ENCODE results near the gene PTPN2. TPM values are rescaled to one million over a fixed set of nuclear protein-coding genes. Genes with fewer than 3 reads are reported as not detected.

PTPN2 gene
- total RNA-seq, 1 experiment from 2014 or later: 44.7 TPM

DNA sequence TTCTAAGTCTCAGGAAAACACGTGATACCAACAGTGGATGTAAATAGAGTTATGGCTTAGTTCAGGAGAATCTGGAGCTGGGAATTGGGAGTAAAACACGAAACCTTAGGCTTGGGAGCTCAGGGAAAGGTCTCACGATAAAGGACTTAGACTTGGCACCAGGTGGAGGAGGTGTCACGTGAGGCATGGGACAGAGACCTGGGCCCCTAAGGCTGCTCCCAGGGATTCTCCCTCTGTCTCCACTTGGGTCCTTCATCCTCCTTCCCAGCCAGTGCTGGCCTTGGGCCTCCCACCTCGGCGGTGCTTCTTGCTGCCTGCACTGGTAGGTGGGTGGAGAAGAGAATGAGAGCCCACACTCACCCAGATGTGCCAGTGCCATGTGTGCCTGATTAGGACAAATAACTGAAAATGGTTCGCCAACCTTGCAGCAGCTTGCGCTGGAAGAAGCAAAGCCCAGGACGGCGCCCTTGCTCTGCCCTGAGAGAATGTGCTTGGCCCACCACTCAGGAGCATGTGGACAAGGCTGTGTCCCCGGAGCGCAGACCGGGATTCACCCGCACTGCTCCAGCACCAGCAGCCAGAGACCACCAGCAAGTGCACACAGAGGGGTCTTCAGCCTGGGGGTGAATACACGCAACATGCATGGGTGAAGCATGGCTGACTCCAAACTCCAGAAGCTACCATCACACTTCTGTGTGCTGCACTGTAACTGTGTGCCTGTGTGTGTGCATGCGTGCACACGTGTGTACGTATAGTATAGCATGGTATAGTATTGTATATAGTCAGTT lies 133.1 kb downstream of the PTPN2 start:
- H3K9me3 ChIP-seq (ENCODE audit: low read depth, low read length, poor library complexity, severe bottlenecking): no peaks in the 10 kb centered on the region
- no TSS peak for BruUV-seq (replicated peaks)
- ChIA-PET CTCF (no interaction called here), POLR2A (ENCODE audit: low non-redundant PET) (no interaction called here)
- H3K27ac ChIP-seq (ENCODE audit: low read depth, low read length, poor library complexity, severe bottlenecking): no peak overlapping the region
- no peaks in the 10 kb centered on the region for H3K4me1 ChIP-seq (ENCODE audit: insufficient read depth, low read length, poor library complexity, severe bottlenecking)
- intact Hi-C loops (cut with micrococcal nuclease; ENCODE audit: unreplicated experiment): no loop called here
- no peak for DNase-seq (ENCODE audit: low spot score)
- no peak overlapping the region for H3K4me3 ChIP-seq (ENCODE audit: low read depth, low read length, poor library complexity, severe bottlenecking)
- H3K27me3 ChIP-seq (replicated peaks; ENCODE audit: insufficient read depth, low read depth, low read length, poor library complexity): no peaks in the 10 kb centered on the region
- H3K36me3 ChIP-seq (ENCODE audit: insufficient read depth, low read length, poor library complexity, severe bottlenecking): no peaks in the 10 kb centered on the region
- TF ChIP-seq EZH2 (IDR thresholded peaks at IDR 0.05; ENCODE audit: borderline replicate concordance, low read depth, low read length, poor library complexity, severe bottlenecking): no peak
- TF ChIP-seq, protein P1, sequence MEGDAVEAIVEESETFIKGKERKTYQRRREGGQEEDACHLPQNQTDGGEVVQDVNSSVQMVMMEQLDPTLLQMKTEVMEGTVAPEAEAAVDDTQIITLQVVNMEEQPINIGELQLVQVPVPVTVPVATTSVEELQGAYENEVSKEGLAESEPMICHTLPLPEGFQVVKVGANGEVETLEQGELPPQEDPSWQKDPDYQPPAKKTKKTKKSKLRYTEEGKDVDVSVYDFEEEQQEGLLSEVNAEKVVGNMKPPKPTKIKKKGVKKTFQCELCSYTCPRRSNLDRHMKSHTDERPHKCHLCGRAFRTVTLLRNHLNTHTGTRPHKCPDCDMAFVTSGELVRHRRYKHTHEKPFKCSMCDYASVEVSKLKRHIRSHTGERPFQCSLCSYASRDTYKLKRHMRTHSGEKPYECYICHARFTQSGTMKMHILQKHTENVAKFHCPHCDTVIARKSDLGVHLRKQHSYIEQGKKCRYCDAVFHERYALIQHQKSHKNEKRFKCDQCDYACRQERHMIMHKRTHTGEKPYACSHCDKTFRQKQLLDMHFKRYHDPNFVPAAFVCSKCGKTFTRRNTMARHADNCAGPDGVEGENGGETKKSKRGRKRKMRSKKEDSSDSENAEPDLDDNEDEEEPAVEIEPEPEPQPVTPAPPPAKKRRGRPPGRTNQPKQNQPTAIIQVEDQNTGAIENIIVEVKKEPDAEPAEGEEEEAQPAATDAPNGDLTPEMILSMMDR (conservative IDR thresholded peaks at IDR 0.05; ENCODE audit: low read depth, low read length): no peak

DNA sequence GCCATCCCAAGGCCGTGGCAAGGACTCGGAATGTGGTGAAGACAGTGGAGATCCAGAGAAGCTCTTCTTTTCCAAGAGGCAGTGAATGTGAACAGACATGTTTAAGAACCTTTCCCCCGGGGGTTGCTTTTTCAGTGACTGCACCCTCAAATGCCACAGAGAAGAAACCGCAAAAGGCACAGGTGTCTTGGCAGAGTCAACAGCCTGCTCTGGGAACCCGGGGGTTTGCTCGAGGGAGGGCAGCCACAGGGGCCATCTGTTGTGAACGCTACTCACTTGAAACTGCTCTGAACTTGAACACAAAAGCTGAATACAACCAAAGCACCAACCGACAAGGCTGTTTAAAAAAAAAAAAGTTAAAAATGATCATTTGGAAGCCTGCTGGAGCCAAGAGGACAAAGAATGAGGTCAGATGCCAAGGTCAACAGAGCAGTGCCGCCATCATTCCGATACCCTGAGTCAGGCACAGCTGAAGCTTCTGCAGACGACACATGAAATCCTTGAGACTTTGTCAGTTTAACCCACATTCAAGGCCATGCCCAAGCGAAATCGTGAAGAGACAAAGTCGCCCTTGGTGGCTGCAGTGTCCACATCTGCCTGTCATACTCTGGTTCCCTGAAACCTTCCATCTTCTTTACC lies 133.8 kb downstream of the PTPN2 start:
- H3K4me3 ChIP-seq (ENCODE audit: low read depth, low read length, poor library complexity, severe bottlenecking): no peak overlapping the region
- CTCF ChIA-PET: no interaction called here
- TF ChIP-seq, protein P1 (conservative IDR thresholded peaks at IDR 0.05; ENCODE audit: low read depth, low read length): no peak
- no peak for TF ChIP-seq EZH2 (IDR thresholded peaks at IDR 0.05; ENCODE audit: borderline replicate concordance, low read depth, low read length, poor library complexity, severe bottlenecking)
- H3K27me3 ChIP-seq (replicated peaks; ENCODE audit: insufficient read depth, low read depth, low read length, poor library complexity): no peaks in the 10 kb centered on the region
- POLR2A ChIA-PET (ENCODE audit: low non-redundant PET): interaction anchor here (0.7 kb wide), 1 partner anchor 377 kb away, joined by 4 read pairs; no protein-coding TSS in a partner anchor
- H3K4me1 ChIP-seq (ENCODE audit: insufficient read depth, low read length, poor library complexity, severe bottlenecking): peaks cover 5% of the 10 kb centered on the region
- no peak for DNase-seq (ENCODE audit: low spot score)
- intact Hi-C loops (cut with micrococcal nuclease; ENCODE audit: unreplicated experiment): no loop called here
- H3K27ac ChIP-seq (ENCODE audit: low read depth, low read length, poor library complexity, severe bottlenecking): no peak overlapping the region
- no peaks in the 10 kb centered on the region for H3K36me3 ChIP-seq (ENCODE audit: insufficient read depth, low read length, poor library complexity, severe bottlenecking)
- no peaks in the 10 kb centered on the region for H3K9me3 ChIP-seq (ENCODE audit: low read depth, low read length, poor library complexity, severe bottlenecking)
- no TSS peak for BruUV-seq (replicated peaks)

DNA sequence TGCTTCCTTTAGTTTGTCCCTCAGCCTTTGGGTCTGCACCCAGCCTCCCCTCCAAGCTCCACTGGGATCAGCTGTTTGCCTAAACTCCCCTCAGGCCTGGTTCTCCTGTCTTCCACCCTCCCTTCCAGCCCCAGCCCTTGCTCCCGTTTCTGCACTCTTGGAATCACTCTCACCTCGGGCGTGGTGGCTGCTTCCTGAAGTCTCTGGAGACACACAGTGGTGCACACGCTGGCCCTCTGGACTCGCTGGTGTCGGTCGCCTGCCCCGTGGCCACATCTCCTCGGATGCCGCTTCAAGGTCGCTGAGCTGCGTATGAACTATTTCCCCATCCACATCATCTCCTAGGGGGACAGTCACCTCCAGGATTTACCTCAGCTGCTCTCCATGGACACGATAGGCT lies 134.9 kb downstream of the PTPN2 start:
- Histone ChIP-seq H3K36me3 (ENCODE audit: insufficient read depth, low read length, poor library complexity, severe bottlenecking) (no peaks in the 10 kb centered on the region), H3K9me3 (ENCODE audit: low read depth, low read length, poor library complexity, severe bottlenecking) (no peaks in the 10 kb centered on the region), H3K27me3 (replicated peaks; ENCODE audit: insufficient read depth, low read depth, low read length, poor library complexity) (no peaks in the 10 kb centered on the region), H3K4me3 (ENCODE audit: low read depth, low read length, poor library complexity, severe bottlenecking) (no peak overlapping the region), H3K4me1 (ENCODE audit: insufficient read depth, low read length, poor library complexity, severe bottlenecking) (peaks cover 7% of the 10 kb centered on the region), H3K27ac (ENCODE audit: low read depth, low read length, poor library complexity, severe bottlenecking) (no peak overlapping the region)
- POLR2A ChIA-PET (ENCODE audit: low non-redundant PET): no interaction called here
- BruUV-seq (replicated peaks): no TSS peak
- CTCF ChIA-PET: no interaction called here
- intact Hi-C loops (cut with micrococcal nuclease; ENCODE audit: unreplicated experiment): no loop called here
- no peak for DNase-seq (ENCODE audit: low spot score)
- TF ChIP-seq, protein P1 (conservative IDR thresholded peaks at IDR 0.05; ENCODE audit: low read depth, low read length): no peak
- no peak for TF ChIP-seq EZH2 (IDR thresholded peaks at IDR 0.05; ENCODE audit: borderline replicate concordance, low read depth, low read length, poor library complexity, severe bottlenecking)

Measured in A673 (cell line).